HepG2 (cell line): Measurements from ENCODE around the gene AJM1. TPM values are rescaled to one million over a fixed set of nuclear protein-coding genes. Genes with fewer than 3 reads are reported as not detected.

Experiments used
- KLF13 ChIP-seq: sonication (generic); formaldehyde crosslinking; IDR thresholded peaks from 2 replicates; pipeline ENCODE4 v1.4.0; 2020; ENCODE audit warnings: mild to moderate bottlenecking, missing genetic modification reagents
- KLF6 ChIP-seq: IDR thresholded peaks from 2 replicates; pipeline ENCODE4 v1.8.0; 2016; ENCODE audit warnings: missing biosample characterization, missing genetic modification reagents
- KMT2A ChIP-seq: sonication (generic); formaldehyde crosslinking; IDR thresholded peaks from 2 replicates; pipeline ENCODE4 v1.4.0; 2020; ENCODE audit warnings: missing genetic modification reagents
- MIER2 ChIP-seq: IDR thresholded peaks from 2 replicates; pipeline ENCODE4 v1.6.1; 2016; ENCODE audit warnings: missing biosample characterization, missing genetic modification reagents
- NR3C1 ChIP-seq: sonication (generic); formaldehyde crosslinking; IDR thresholded peaks from 2 replicates; pipeline ENCODE4 v1.4.0; 2020; ENCODE audit warnings: missing genetic modification reagents
- ZFP36L2 ChIP-seq: sonication (generic); formaldehyde crosslinking; IDR thresholded peaks from 2 replicates; pipeline ENCODE4 v1.4.0; 2020; ENCODE audit warnings: missing genetic modification reagents
- ZNF12 ChIP-seq: sonication (generic); formaldehyde crosslinking; IDR thresholded peaks from 2 replicates; pipeline ENCODE4 v1.5.0; 2020; ENCODE audit warnings: missing genetic modification reagents
- ZNF317 ChIP-seq: sonication (generic); formaldehyde crosslinking; IDR thresholded peaks from 2 replicates; pipeline ENCODE4 v1.5.0; 2020; ENCODE audit warnings: mild to moderate bottlenecking, missing genetic modification reagents
- ZNF546 ChIP-seq: sonication (generic); formaldehyde crosslinking; conservative IDR thresholded peaks from 2 replicates; pipeline ENCODE4 v1.8.1; 2023; ENCODE audit warnings: mild to moderate bottlenecking, missing genetic modification reagents
- ZNF644 ChIP-seq: IDR thresholded peaks from 2 replicates; pipeline ENCODE4 v1.6.1; 2016; ENCODE audit warnings: low read depth
- ZNF672 ChIP-seq: sonication (generic); formaldehyde crosslinking; IDR thresholded peaks from 2 replicates; pipeline ENCODE4 v1.8.1; 2022; ENCODE audit warnings: missing genetic modification reagents
- ZNF749 ChIP-seq: sonication (generic); formaldehyde crosslinking; IDR thresholded peaks from 2 replicates; pipeline ENCODE4 v1.8.0; 2022; ENCODE audit warnings: mild to moderate bottlenecking, missing genetic modification reagents, moderate library complexity, borderline replicate concordance
- ZSCAN21 ChIP-seq: sonication (generic); formaldehyde crosslinking; IDR thresholded peaks from 2 replicates; pipeline ENCODE4 v1.8.0; 2022; ENCODE audit warnings: mild to moderate bottlenecking, missing genetic modification reagents, moderate library complexity, borderline replicate concordance
- polyA plus RNA-seq, 8 experiments: library from polyadenylated mRNA; depleted of rRNA in 3 of 8; stranded (reverse) in 7 of 8; unstranded in 1 of 8; fragments of >200 nt; fragmentation: Illumina TruSeq in 4 of 8; extraction: Trizol in 4 of 8; gene quantifications; 2 replicates each; pipeline versions ENCODE4 v1.2.1 to v1.2.3, GENCODE V29; 2011 to 2016; ENCODE audit warnings: low read depth in 4 of 8, missing spikeins in 1 of 8, mixed read lengths in 1 of 8; ENCODE audit not compliant: insufficient read depth in 1 of 8
- total RNA-seq, 5 experiments: library from RNA; depleted of rRNA; stranded (reverse); fragments of >200 nt; fragmentation: Illumina TruSeq; extraction: Trizol; gene quantifications; 2 replicates each; pipeline ENCODE4 v1.2.3, GENCODE V29; 2016; ENCODE audit warnings: low read depth in 1 of 5
- TF ChIP-seq, protein P1 (sequence below): sonication (generic); formaldehyde crosslinking; IDR thresholded peaks from 2 replicates; pipeline ENCODE4 v1.9.0; 2021; ENCODE audit warnings: missing genetic modification reagents, borderline replicate concordance
- TF ChIP-seq, protein P2 (sequence below): sonication (generic); formaldehyde crosslinking; IDR thresholded peaks from 2 replicates; pipeline ENCODE4 v1.5.1; 2020; ENCODE audit warnings: mild to moderate bottlenecking, moderate library complexity, missing genetic modification reagents
- TF ChIP-seq, protein P3 (sequence below): sonication (generic); formaldehyde crosslinking; IDR thresholded peaks from 2 replicates; pipeline ENCODE4 v1.8.1; 2023; ENCODE audit warnings: mild to moderate bottlenecking, missing genetic modification reagents
- TF ChIP-seq, protein P4 (sequence below): sonication (generic); formaldehyde crosslinking; IDR thresholded peaks from 2 replicates; pipeline ENCODE4 v1.4.0; 2020; ENCODE audit warnings: mild to moderate bottlenecking, low read depth, missing genetic modification reagents
- TF ChIP-seq, protein P5 (sequence below): sonication (generic); formaldehyde crosslinking; IDR thresholded peaks from 2 replicates; pipeline ENCODE4 v1.5.1; 2020; ENCODE audit warnings: missing genetic modification reagents, mild to moderate bottlenecking, borderline replicate concordance
- TF ChIP-seq, protein P6 (sequence below): sonication (generic); formaldehyde crosslinking; IDR thresholded peaks from 2 replicates; pipeline ENCODE4 v1.4.0; 2020; ENCODE audit warnings: mild to moderate bottlenecking, missing genetic modification reagents, borderline replicate concordance

The AJM1 gene
- total and polyA plus RNA-seq, 2 of the 13 experiments (the other 11 are each of a cell fraction or from before 2014, with no cell fraction given): 1.1 to 1.2 TPM

DNA sequence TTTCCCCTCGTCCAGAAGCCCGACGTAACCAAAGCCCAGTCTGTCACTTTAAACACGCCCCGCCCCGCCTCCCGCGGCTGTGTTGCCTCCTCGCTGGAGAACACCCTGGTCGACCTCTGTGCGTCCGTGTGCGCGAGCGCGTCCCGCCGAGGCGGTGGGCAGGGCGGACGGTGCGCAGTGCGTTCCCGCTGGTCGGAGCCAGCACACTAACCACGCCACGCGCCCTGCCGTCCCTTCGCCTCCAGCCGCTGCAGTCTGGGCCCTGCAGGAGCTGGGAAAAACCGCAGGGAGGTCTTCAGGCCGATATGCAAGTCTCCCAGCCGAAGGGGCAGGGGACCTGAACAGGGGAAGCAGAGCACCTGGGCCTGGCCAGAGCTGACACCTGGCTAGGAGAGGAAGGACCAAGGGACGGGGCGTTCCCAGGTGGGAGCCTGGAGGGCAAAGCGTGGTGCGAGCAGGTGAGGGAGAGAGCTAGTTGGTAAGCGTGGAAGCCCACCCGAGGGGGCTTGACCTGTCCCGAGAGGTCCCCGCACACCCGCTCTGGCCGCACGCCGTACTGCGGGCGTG, 5.6 kb downstream of the AJM1 start (continued):
- TF ChIP-seq, protein P1, sequence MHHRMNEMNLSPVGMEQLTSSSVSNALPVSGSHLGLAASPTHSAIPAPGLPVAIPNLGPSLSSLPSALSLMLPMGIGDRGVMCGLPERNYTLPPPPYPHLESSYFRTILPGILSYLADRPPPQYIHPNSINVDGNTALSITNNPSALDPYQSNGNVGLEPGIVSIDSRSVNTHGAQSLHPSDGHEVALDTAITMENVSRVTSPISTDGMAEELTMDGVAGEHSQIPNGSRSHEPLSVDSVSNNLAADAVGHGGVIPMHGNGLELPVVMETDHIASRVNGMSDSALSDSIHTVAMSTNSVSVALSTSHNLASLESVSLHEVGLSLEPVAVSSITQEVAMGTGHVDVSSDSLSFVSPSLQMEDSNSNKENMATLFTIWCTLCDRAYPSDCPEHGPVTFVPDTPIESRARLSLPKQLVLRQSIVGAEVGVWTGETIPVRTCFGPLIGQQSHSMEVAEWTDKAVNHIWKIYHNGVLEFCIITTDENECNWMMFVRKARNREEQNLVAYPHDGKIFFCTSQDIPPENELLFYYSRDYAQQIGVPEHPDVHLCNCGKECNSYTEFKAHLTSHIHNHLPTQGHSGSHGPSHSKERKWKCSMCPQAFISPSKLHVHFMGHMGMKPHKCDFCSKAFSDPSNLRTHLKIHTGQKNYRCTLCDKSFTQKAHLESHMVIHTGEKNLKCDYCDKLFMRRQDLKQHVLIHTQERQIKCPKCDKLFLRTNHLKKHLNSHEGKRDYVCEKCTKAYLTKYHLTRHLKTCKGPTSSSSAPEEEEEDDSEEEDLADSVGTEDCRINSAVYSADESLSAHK (CRISPR knock-in tag): no peak; the same call in 1 of the 2 replicates
- TF ChIP-seq KLF6 (CRISPR knock-in tag) (no peak), ZNF644 (no peak), ZNF749 (CRISPR knock-in tag) (peak; percentile 78; the same call in 1 of the 2 replicates), ZNF546 (CRISPR knock-in tag) (0 out of 2 replicates have a peak, but pooled peaks have one; percentile 40), ZSCAN21 (peak; percentile 69; the same call in 1 of the 2 replicates), ZFP36L2 (CRISPR knock-in tag) (no peak), MIER2 (CRISPR knock-in tag) (no peak), KMT2A (CRISPR knock-in tag) (no peak), KLF13 (CRISPR knock-in tag) (no peak), ZNF317 (CRISPR knock-in tag) (no peak; the same call in 1 of the 2 replicates), NR3C1 (CRISPR knock-in tag) (peak; percentile 20; the same call in 1 of the 2 replicates), ZNF12 (CRISPR knock-in tag) (no peak), ZNF672 (0 out of 2 replicates have a peak, but pooled peaks have one; percentile 73)
- TF ChIP-seq, protein P2, sequence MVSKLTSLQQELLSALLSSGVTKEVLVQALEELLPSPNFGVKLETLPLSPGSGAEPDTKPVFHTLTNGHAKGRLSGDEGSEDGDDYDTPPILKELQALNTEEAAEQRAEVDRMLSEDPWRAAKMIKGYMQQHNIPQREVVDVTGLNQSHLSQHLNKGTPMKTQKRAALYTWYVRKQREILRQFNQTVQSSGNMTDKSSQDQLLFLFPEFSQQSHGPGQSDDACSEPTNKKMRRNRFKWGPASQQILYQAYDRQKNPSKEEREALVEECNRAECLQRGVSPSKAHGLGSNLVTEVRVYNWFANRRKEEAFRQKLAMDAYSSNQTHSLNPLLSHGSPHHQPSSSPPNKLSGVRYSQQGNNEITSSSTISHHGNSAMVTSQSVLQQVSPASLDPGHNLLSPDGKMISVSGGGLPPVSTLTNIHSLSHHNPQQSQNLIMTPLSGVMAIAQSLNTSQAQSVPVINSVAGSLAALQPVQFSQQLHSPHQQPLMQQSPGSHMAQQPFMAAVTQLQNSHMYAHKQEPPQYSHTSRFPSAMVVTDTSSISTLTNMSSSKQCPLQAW: peak; percentile 75; the same call in 1 of the 2 replicates
- TF ChIP-seq, protein P3, sequence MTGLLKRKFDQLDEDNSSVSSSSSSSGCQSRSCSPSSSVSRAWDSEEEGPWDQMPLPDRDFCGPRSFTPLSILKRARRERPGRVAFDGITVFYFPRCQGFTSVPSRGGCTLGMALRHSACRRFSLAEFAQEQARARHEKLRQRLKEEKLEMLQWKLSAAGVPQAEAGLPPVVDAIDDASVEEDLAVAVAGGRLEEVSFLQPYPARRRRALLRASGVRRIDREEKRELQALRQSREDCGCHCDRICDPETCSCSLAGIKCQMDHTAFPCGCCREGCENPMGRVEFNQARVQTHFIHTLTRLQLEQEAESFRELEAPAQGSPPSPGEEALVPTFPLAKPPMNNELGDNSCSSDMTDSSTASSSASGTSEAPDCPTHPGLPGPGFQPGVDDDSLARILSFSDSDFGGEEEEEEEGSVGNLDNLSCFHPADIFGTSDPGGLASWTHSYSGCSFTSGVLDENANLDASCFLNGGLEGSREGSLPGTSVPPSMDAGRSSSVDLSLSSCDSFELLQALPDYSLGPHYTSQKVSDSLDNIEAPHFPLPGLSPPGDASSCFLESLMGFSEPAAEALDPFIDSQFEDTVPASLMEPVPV (CRISPR knock-in tag): peak; percentile 92
- TF ChIP-seq, protein P4, sequence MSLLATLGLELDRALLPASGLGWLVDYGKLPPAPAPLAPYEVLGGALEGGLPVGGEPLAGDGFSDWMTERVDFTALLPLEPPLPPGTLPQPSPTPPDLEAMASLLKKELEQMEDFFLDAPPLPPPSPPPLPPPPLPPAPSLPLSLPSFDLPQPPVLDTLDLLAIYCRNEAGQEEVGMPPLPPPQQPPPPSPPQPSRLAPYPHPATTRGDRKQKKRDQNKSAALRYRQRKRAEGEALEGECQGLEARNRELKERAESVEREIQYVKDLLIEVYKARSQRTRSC: no peak
- TF ChIP-seq, protein P5, sequence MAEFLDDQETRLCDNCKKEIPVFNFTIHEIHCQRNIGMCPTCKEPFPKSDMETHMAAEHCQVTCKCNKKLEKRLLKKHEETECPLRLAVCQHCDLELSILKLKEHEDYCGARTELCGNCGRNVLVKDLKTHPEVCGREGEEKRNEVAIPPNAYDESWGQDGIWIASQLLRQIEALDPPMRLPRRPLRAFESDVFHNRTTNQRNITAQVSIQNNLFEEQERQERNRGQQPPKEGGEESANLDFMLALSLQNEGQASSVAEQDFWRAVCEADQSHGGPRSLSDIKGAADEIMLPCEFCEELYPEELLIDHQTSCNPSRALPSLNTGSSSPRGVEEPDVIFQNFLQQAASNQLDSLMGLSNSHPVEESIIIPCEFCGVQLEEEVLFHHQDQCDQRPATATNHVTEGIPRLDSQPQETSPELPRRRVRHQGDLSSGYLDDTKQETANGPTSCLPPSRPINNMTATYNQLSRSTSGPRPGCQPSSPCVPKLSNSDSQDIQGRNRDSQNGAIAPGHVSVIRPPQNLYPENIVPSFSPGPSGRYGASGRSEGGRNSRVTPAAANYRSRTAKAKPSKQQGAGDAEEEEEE (CRISPR knock-in tag): no peak
- TF ChIP-seq, protein P6, sequence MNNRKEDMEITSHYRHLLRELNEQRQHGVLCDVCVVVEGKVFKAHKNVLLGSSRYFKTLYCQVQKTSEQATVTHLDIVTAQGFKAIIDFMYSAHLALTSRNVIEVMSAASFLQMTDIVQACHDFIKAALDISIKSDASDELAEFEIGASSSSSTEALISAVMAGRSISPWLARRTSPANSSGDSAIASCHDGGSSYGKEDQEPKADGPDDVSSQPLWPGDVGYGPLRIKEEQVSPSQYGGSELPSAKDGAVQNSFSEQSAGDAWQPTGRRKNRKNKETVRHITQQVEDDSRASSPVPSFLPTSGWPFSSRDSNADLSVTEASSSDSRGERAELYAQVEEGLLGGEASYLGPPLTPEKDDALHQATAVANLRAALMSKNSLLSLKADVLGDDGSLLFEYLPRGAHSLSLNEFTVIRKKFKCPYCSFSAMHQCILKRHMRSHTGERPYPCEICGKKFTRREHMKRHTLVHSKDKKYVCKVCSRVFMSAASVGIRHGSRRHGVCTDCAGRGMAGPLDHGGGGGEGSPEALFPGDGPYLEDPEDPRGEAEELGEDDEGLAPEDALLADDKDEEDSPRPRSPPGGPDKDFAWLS (CRISPR knock-in tag): no peak
